Mesothelial cell of epicardium (in vitro differentiated cells): ENCODE results near the gene SMAD6. TPM values are rescaled to one million over a fixed set of nuclear protein-coding genes. Genes with fewer than 3 reads are reported as not detected.

Experiments used
- DNase-seq, 2 experiments: peaks; one replicate each; pipeline ENCODE4 v3.0.0; 2021; ENCODE audit warnings: low spot score in 2 of 2; ENCODE audit not compliant: unreplicated experiment in 2 of 2
- H3K27ac Mint-ChIP-seq: 2 replicates; pipeline ENCODE4 v1.8.0; 2021; ENCODE audit warnings: mixed read lengths
- H3K27me3 Mint-ChIP-seq: 2 replicates; pipeline ENCODE4 v1.8.0; 2021; ENCODE audit warnings: low read depth, mixed read lengths
- H3K36me3 Mint-ChIP-seq: 2 replicates; pipeline ENCODE4 v1.8.0; 2021; ENCODE audit warnings: mixed read lengths
- H3K4me1 Mint-ChIP-seq: 2 replicates; pipeline ENCODE4 v1.8.0; 2021; ENCODE audit warnings: mixed read lengths
- H3K4me3 Mint-ChIP-seq: 2 replicates; pipeline ENCODE4 v1.8.0; 2021; ENCODE audit warnings: mild to moderate bottlenecking, moderate library complexity, mixed read lengths
- H3K9me3 Mint-ChIP-seq: 2 replicates; pipeline ENCODE4 v1.8.0; 2021; ENCODE audit warnings: mixed read lengths
- CTCF ChIP-seq: fragments of 200-600 bp; sonication (generic); IDR thresholded peaks from one replicate; pipeline ENCODE4 v1.5.0; 2021; ENCODE audit warnings: antibody characterized with exemption; ENCODE audit not compliant: unreplicated experiment
- total RNA-seq: library from RNA; stranded (reverse); gene quantifications from 3 replicates; pipeline ENCODE4 v1.2.1, GENCODE V29; 2021

SMAD6 gene
- total RNA-seq, 1 donor from 2014 or later, result 176 TPM

DNA sequence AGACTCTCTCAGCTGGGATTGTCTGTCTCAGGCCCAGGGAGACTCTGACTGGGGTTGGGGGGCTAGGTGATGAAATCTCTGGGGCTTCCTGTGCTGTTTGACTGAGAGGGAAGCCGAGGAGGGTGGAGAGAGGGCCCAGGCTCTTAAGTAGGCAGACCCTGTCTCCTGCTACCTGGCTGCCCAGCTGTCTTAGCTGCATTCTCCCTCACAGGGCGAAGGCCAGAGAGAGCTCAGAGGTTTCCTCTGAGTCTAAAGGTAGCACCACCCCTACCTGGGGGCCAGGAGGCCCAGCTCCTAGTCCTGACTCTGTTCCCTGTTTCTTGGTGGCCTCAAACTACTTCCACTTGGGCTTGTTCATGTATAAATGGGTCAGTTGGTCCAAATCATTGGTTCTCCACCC is 24.4 kb downstream of the SMAD6 start:
- Mint-ChIP-seq H3K27me3 (no peaks in the 10 kb centered on the region), H3K36me3 (peaks cover 30% of the 10 kb centered on the region), H3K4me1 (peaks cover 76% of the 10 kb centered on the region), H3K4me3 (no peak overlapping the region), H3K9me3 (no peaks in the 10 kb centered on the region), H3K27ac (peak overlapping the region; percentile 36)
- no peak for TF ChIP-seq CTCF
- no peak for DNase-seq

GRCh38 chr15:66729331-66729951 is 27.4 kb downstream of the SMAD6 start:
- H3K27me3 Mint-ChIP-seq, result no peaks in the 10 kb centered on the region
- no peak for DNase-seq
- H3K4me1 Mint-ChIP-seq, result peaks cover 73% of the 10 kb centered on the region
- peaks cover 27% of the 10 kb centered on the region for H3K36me3 Mint-ChIP-seq
- no peak for TF ChIP-seq CTCF
- peak overlapping the region; percentile 43 for H3K4me3 Mint-ChIP-seq
- H3K9me3 Mint-ChIP-seq, result no peaks in the 10 kb centered on the region
- H3K27ac Mint-ChIP-seq, result peak overlapping the region; percentile 95

DNA sequence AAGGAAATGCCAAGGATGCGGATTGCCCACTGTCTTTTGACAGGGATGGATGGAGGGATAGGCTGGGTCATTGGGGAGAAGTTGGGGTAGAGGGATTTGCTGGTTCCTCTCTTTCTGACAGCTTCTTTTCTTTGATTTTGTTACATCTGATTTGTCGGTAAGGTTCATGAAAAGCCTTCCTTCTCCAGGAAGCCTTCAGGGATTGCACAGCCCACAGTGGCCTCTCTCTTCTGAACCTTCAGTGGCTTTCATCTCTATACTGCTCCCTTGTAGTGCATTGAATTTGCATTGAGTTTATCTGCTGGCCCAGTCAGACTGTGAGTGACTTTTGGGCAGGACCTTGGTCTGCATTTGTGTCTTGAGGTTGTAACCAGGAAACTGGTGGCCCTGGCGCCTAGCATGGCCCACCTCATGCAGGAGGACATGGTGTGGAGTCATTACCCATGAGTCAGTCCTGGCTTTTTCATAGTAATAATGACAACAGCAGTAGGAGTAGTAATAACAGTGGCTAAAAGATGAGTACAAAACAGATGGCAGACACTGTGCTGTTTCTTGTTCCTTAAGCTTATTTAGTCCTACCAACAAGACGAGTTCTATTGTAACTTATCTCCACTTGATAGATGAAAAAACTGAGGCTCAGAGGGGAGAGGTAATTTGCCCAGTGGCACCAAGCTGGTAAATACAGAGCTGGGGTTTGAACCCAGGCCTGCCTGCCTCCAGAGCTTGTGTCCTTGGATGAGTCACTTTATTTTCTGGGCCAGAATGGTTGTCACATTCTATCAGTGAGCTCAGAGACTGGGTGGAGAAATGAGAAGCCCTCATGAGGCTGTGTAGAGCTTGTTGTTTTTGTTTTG is 28.4 kb downstream of the SMAD6 start:
- peaks cover 24% of the 10 kb centered on the region for H3K36me3 Mint-ChIP-seq
- H3K4me1 Mint-ChIP-seq, result peaks cover 70% of the 10 kb centered on the region
- no peaks in the 10 kb centered on the region for H3K9me3 Mint-ChIP-seq
- peak overlapping the region; percentile 86 for H3K27ac Mint-ChIP-seq
- no peak for TF ChIP-seq CTCF
- H3K4me3 Mint-ChIP-seq, result no peak overlapping the region
- DNase-seq, result no peak
- no peaks in the 10 kb centered on the region for H3K27me3 Mint-ChIP-seq

- Mint-ChIP-seq H3K27me3 (no peaks in the 10 kb centered on the region), H3K27ac (peak overlapping the region; percentile 79), H3K9me3 (no peaks in the 10 kb centered on the region), H3K4me3 (no peak overlapping the region), H3K4me1 (peaks cover 71% of the 10 kb centered on the region), H3K36me3 (peaks cover 21% of the 10 kb centered on the region)
- no peak for TF ChIP-seq CTCF
- no peak for DNase-seq
Observed at GRCh38 chr15:66733976-66734375, 31.9 kb downstream of the SMAD6 start.

- Mint-ChIP-seq H3K36me3 (peaks cover 18% of the 10 kb centered on the region), H3K27me3 (no peaks in the 10 kb centered on the region), H3K27ac (peak overlapping the region; percentile 83), H3K4me3 (no peak overlapping the region), H3K4me1 (peaks cover 68% of the 10 kb centered on the region), H3K9me3 (no peaks in the 10 kb centered on the region)
- no peak for TF ChIP-seq CTCF
- DNase-seq, result no peak
Observed at GRCh38 chr15:66734961-66735908, 33.2 kb downstream of the SMAD6 start.
